GM23338 (cell line): ENCODE data around the gene CGB1. TPM values are rescaled to one million over a fixed set of nuclear protein-coding genes. Genes with fewer than 3 reads are reported as not detected.

Experiments
- ATAC-seq: fragments of 200-7000 bp; cut with Tn5 transposase; 3 replicates; pipeline ENCODE4 v1.9.1; 2020
- DNase-seq: peaks from one replicate; pipeline ENCODE4 v3.0.0-alpha.2; 2015; ENCODE audit warnings: low spot score
- H2AFZ ChIP-seq: fragments of 200-600 bp; sonication (generic); 2 replicates; pipeline ENCODE4 v1.8.0; 2016; ENCODE audit warnings: antibody characterized with exemption, mild to moderate bottlenecking, moderate library complexity
- H3F3A ChIP-seq: fragments of 200-600 bp; sonication (generic); replicated peaks from 2 replicates; pipeline ENCODE4 v1.8.0; 2017; ENCODE audit warnings: antibody characterized with exemption, mixed run types, low read depth
- H3K27ac ChIP-seq: fragments of 200-600 bp; sonication (generic); 2 replicates; pipeline ENCODE4 v1.6.1; 2016; ENCODE audit warnings: low read depth
- H3K27me3 ChIP-seq: fragments of 200-600 bp; sonication (generic); 2 replicates; pipeline ENCODE4 v1.8.0; 2016; ENCODE audit warnings: mild to moderate bottlenecking, mixed run types, moderate library complexity; ENCODE audit not compliant: insufficient read depth
- H3K36me3 ChIP-seq: fragments of 200-600 bp; sonication (generic); 2 replicates; pipeline ENCODE4 v1.8.0; 2016; ENCODE audit warnings: mild to moderate bottlenecking; ENCODE audit not compliant: insufficient read depth
- H3K4me1 ChIP-seq: fragments of 200-600 bp; sonication (generic); 2 replicates; pipeline ENCODE4 v1.8.0; 2016; ENCODE audit warnings: mild to moderate bottlenecking, moderate library complexity; ENCODE audit not compliant: insufficient read depth
- H3K4me2 ChIP-seq: fragments of 200-600 bp; sonication (generic); 2 replicates; pipeline ENCODE4 v1.7.1; 2017; ENCODE audit warnings: mixed run types
- H3K4me3 ChIP-seq: fragments of 200-600 bp; sonication (generic); 2 replicates; pipeline ENCODE4 v1.6.1; 2016; ENCODE audit warnings: mixed run types
- H3K79me2 ChIP-seq: fragments of 200-600 bp; sonication (generic); replicated peaks from 2 replicates; pipeline ENCODE4 v1.8.0; 2017; ENCODE audit warnings: mild to moderate bottlenecking; ENCODE audit not compliant: insufficient read depth
- H3K9me2 ChIP-seq: fragments of 200-600 bp; sonication (generic); 2 replicates; pipeline ENCODE4 v1.8.0; 2017; ENCODE audit not compliant: insufficient read depth
- H4K20me1 ChIP-seq: fragments of 200-600 bp; sonication (generic); replicated peaks from 2 replicates; pipeline ENCODE4 v1.8.0; 2017; ENCODE audit warnings: mild to moderate bottlenecking; ENCODE audit not compliant: insufficient read depth
- H3K27ac Mint-ChIP-seq: 2 replicates; pipeline ENCODE4 v1.8.0; 2020; ENCODE audit warnings: inconsistent platforms, mild to moderate bottlenecking, moderate library complexity, mixed read lengths
- H3K27me3 Mint-ChIP-seq: 3 replicates; pipeline ENCODE4 v1.8.0; 2022; ENCODE audit warnings: low read depth, mild to moderate bottlenecking, moderate library complexity, mixed read lengths, inconsistent platforms; ENCODE audit not compliant: insufficient read depth, poor library complexity
- H3K36me3 Mint-ChIP-seq: 3 replicates; pipeline ENCODE4 v1.8.0; 2021; ENCODE audit warnings: low read depth, mild to moderate bottlenecking, inconsistent platforms, moderate library complexity, mixed read lengths
- H3K4me1 Mint-ChIP-seq: 3 replicates; pipeline ENCODE4 v1.8.0; 2020; ENCODE audit warnings: mild to moderate bottlenecking, inconsistent platforms, mixed read lengths
- H3K4me3 Mint-ChIP-seq: 3 replicates; pipeline ENCODE4 v1.8.0; 2021; ENCODE audit warnings: moderate library complexity, mild to moderate bottlenecking, inconsistent platforms, mixed read lengths
- H3K9me3 Mint-ChIP-seq: 3 replicates; pipeline ENCODE4 v1.8.0; 2020; ENCODE audit warnings: moderate library complexity, mild to moderate bottlenecking, inconsistent platforms, mixed read lengths
- CREB1 ChIP-seq: fragments of 250-450 bp; sonication (Bioruptor Pico); IDR thresholded peaks from 2 replicates; pipeline ENCODE4 v1.5.0; 2020; ENCODE audit warnings: low read depth, mild to moderate bottlenecking, moderate library complexity
- EZH2 ChIP-seq: fragments of 200-600 bp; sonication (generic); IDR thresholded peaks from one replicate; pipeline ENCODE4 v1.8.0; 2017; ENCODE audit warnings: antibody characterized with exemption, mild to moderate bottlenecking, low read depth; ENCODE audit not compliant: unreplicated experiment
- EZH2phosphoT487 ChIP-seq: fragments of 200-600 bp; sonication (generic); IDR thresholded peaks from one replicate; pipeline ENCODE4 v1.8.1; 2018; ENCODE audit warnings: antibody characterized with exemption; ENCODE audit not compliant: unreplicated experiment
- JUNB ChIP-seq: IDR thresholded peaks from one replicate; pipeline ENCODE4 v1.6.1; 2016; ENCODE audit warnings: antibody characterized with exemption; ENCODE audit not compliant: unreplicated experiment
- NANOG ChIP-seq: IDR thresholded peaks from 2 replicates; pipeline ENCODE4 v1.6.1; 2016; ENCODE audit warnings: antibody characterized with exemption, borderline replicate concordance
- POLR2AphosphoS5 ChIP-seq: IDR thresholded peaks from 2 replicates; pipeline ENCODE4 v1.6.1; 2016; ENCODE audit warnings: antibody characterized with exemption, low read depth
- STAT1 ChIP-seq: IDR thresholded peaks from one replicate; pipeline ENCODE4 v1.6.1; 2016; ENCODE audit warnings: antibody characterized with exemption; ENCODE audit not compliant: unreplicated experiment
- ZNF114 ChIP-seq: fragments of 250-450 bp; sonication (Bioruptor Pico); IDR thresholded peaks from 2 replicates; pipeline ENCODE4 v1.5.0; 2020; ENCODE audit warnings: mild to moderate bottlenecking, moderate library complexity
- ZNF331 ChIP-seq: fragments of 250-450 bp; sonication (Bioruptor Pico); IDR thresholded peaks from 2 replicates; pipeline ENCODE4 v1.5.0; 2020; ENCODE audit warnings: low read depth, mild to moderate bottlenecking, moderate library complexity
- polyA plus RNA-seq: library from polyadenylated mRNA; unstranded; fragments of >200 nt; fragmentation: Nextera tagmentation; extraction: Ambion mirVana; gene quantifications from 2 replicates; pipeline ENCODE4 v1.2.1, GENCODE V29; 2016
- total RNA-seq: library from RNA; depleted of rRNA; stranded (reverse); fragments of >200 nt; shearing (Covaris generic); gene quantifications from 2 replicates; pipeline ENCODE4 v1.2.3, GENCODE V29; 2014
- TF ChIP-seq, protein P1 (sequence below): IDR thresholded peaks from 2 replicates; pipeline ENCODE4 v1.6.1; 2016; ENCODE audit warnings: antibody characterized with exemption
- TF ChIP-seq, protein P2 (sequence below): IDR thresholded peaks from one replicate; pipeline ENCODE4 v1.6.1; 2018; ENCODE audit warnings: antibody characterized with exemption; ENCODE audit not compliant: unreplicated experiment
- TF ChIP-seq, protein P3 (sequence below), 2 experiments: fragments of 200-600 bp in 1 of 2; sonication (generic) in 1 of 2; conservative IDR thresholded peaks; 2 replicates each; pipeline versions ENCODE4 v1.5.1 to v1.6.1; 2016 to 2017; ENCODE audit warnings: antibody characterized with exemption in 2 of 2, low read depth in 2 of 2, mild to moderate bottlenecking in 2 of 2, moderate library complexity in 1 of 2
- TF ChIP-seq, protein P4 (sequence below): fragments of 250-450 bp; sonication (Bioruptor Pico); IDR thresholded peaks from 2 replicates; pipeline ENCODE4 v1.5.0; 2020; ENCODE audit warnings: mild to moderate bottlenecking, moderate library complexity

CGB1 gene
- total and polyA plus RNA-seq, 2 experiments from 2014 or later = 0.52 TPM; not detected in 1

DNA sequence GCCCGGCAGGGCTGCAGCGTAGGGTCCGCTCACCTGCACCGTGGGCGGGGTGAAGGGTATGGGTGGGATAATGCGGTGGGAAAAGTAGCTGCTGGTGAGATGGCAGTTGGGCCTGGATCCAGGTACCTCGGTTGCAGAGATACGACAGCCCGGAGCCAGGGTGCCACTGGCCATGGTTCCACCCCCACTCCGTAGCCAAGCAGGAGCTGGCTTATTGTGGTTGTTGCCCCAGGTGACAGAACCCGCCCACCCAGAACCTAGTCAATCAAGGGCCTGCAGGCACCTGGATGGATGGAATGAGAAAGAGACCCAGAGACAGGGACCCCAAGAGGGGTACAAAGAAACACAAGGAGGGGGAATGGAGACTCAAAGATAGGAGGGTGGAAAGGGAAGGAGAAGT lies 16.4 kb downstream of the CGB1 start:
- peaks cover 35% of the 10 kb centered on the region for H3K27me3 ChIP-seq
- TF ChIP-seq NANOG = no peak
- TF ChIP-seq, protein P1, sequence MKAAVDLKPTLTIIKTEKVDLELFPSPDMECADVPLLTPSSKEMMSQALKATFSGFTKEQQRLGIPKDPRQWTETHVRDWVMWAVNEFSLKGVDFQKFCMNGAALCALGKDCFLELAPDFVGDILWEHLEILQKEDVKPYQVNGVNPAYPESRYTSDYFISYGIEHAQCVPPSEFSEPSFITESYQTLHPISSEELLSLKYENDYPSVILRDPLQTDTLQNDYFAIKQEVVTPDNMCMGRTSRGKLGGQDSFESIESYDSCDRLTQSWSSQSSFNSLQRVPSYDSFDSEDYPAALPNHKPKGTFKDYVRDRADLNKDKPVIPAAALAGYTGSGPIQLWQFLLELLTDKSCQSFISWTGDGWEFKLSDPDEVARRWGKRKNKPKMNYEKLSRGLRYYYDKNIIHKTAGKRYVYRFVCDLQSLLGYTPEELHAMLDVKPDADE = no peak
- no peak for TF ChIP-seq STAT1
- TF ChIP-seq ZNF331 (CRISPR knock-in tag) = no peak
- no peak for TF ChIP-seq ZNF114 (CRISPR knock-in tag)
- TF ChIP-seq, protein P2, sequence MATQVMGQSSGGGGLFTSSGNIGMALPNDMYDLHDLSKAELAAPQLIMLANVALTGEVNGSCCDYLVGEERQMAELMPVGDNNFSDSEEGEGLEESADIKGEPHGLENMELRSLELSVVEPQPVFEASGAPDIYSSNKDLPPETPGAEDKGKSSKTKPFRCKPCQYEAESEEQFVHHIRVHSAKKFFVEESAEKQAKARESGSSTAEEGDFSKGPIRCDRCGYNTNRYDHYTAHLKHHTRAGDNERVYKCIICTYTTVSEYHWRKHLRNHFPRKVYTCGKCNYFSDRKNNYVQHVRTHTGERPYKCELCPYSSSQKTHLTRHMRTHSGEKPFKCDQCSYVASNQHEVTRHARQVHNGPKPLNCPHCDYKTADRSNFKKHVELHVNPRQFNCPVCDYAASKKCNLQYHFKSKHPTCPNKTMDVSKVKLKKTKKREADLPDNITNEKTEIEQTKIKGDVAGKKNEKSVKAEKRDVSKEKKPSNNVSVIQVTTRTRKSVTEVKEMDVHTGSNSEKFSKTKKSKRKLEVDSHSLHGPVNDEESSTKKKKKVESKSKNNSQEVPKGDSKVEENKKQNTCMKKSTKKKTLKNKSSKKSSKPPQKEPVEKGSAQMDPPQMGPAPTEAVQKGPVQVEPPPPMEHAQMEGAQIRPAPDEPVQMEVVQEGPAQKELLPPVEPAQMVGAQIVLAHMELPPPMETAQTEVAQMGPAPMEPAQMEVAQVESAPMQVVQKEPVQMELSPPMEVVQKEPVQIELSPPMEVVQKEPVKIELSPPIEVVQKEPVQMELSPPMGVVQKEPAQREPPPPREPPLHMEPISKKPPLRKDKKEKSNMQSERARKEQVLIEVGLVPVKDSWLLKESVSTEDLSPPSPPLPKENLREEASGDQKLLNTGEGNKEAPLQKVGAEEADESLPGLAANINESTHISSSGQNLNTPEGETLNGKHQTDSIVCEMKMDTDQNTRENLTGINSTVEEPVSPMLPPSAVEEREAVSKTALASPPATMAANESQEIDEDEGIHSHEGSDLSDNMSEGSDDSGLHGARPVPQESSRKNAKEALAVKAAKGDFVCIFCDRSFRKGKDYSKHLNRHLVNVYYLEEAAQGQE = no peak
- TF ChIP-seq, protein P3, sequence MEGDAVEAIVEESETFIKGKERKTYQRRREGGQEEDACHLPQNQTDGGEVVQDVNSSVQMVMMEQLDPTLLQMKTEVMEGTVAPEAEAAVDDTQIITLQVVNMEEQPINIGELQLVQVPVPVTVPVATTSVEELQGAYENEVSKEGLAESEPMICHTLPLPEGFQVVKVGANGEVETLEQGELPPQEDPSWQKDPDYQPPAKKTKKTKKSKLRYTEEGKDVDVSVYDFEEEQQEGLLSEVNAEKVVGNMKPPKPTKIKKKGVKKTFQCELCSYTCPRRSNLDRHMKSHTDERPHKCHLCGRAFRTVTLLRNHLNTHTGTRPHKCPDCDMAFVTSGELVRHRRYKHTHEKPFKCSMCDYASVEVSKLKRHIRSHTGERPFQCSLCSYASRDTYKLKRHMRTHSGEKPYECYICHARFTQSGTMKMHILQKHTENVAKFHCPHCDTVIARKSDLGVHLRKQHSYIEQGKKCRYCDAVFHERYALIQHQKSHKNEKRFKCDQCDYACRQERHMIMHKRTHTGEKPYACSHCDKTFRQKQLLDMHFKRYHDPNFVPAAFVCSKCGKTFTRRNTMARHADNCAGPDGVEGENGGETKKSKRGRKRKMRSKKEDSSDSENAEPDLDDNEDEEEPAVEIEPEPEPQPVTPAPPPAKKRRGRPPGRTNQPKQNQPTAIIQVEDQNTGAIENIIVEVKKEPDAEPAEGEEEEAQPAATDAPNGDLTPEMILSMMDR (conservative IDR thresholded peaks at IDR 0.05; ENCODE audit: low read depth in 2 of 2) = no peak
- TF ChIP-seq POLR2AphosphoS5 = no peak
- TF ChIP-seq, protein P4, sequence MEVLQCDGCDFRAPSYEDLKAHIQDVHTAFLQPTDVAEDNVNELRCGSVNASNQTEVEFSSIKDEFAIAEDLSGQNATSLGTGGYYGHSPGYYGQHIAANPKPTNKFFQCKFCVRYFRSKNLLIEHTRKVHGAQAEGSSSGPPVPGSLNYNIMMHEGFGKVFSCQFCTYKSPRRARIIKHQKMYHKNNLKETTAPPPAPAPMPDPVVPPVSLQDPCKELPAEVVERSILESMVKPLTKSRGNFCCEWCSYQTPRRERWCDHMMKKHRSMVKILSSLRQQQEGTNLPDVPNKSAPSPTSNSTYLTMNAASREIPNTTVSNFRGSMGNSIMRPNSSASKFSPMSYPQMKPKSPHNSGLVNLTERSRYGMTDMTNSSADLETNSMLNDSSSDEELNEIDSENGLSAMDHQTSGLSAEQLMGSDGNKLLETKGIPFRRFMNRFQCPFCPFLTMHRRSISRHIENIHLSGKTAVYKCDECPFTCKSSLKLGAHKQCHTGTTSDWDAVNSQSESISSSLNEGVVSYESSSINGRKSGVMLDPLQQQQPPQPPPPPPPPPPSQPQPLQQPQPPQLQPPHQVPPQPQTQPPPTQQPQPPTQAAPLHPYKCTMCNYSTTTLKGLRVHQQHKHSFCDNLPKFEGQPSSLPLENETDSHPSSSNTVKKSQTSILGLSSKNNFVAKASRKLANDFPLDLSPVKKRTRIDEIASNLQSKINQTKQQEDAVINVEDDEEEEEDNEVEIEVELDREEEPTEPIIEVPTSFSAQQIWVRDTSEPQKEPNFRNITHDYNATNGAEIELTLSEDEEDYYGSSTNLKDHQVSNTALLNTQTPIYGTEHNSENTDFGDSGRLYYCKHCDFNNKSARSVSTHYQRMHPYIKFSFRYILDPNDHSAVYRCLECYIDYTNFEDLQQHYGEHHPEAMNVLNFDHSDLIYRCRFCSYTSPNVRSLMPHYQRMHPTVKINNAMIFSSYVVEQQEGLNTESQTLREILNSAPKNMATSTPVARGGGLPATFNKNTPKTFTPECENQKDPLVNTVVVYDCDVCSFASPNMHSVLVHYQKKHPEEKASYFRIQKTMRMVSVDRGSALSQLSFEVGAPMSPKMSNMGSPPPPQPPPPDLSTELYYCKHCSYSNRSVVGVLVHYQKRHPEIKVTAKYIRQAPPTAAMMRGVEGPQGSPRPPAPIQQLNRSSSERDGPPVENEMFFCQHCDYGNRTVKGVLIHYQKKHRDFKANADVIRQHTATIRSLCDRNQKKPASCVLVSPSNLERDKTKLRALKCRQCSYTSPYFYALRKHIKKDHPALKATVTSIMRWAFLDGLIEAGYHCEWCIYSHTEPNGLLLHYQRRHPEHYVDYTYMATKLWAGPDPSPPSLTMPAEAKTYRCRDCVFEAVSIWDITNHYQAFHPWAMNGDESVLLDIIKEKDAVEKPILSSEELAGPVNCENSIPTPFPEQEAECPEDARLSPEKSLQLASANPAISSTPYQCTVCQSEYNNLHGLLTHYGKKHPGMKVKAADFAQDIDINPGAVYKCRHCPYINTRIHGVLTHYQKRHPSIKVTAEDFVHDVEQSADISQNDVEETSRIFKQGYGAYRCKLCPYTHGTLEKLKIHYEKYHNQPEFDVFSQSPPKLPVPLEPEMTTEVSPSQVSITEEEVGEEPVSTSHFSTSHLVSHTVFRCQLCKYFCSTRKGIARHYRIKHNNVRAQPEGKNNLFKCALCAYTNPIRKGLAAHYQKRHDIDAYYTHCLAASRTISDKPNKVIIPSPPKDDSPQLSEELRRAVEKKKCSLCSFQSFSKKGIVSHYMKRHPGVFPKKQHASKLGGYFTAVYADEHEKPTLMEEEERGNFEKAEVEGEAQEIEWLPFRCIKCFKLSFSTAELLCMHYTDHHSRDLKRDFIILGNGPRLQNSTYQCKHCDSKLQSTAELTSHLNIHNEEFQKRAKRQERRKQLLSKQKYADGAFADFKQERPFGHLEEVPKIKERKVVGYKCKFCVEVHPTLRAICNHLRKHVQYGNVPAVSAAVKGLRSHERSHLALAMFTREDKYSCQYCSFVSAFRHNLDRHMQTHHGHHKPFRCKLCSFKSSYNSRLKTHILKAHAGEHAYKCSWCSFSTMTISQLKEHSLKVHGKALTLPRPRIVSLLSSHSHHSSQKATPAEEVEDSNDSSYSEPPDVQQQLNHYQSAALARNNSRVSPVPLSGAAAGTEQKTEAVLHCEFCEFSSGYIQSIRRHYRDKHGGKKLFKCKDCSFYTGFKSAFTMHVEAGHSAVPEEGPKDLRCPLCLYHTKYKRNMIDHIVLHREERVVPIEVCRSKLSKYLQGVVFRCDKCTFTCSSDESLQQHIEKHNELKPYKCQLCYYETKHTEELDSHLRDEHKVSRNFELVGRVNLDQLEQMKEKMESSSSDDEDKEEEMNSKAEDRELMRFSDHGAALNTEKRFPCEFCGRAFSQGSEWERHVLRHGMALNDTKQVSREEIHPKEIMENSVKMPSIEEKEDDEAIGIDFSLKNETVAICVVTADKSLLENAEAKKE (CRISPR knock-in tag) = no peak
- TF ChIP-seq CREB1 (CRISPR knock-in tag) = no peak
- TF ChIP-seq JUNB = no peak
- TF ChIP-seq EZH2phosphoT487 = no peak
- no peak for TF ChIP-seq EZH2
- DNase-seq = peak; percentile 72

More for the DNA sequence above, 16.4 kb downstream of the CGB1 start:
- Histone ChIP-seq H2AFZ (peak overlapping the region; percentile 74; the same call in 1 of the 2 replicates), H3K79me2 (no peaks in the 10 kb centered on the region), H3K36me3 (no peaks in the 10 kb centered on the region), H3K9me2 (no peaks in the 10 kb centered on the region), H4K20me1 (no peaks in the 10 kb centered on the region; the same call in 1 of the 2 replicates), H3K4me1 (peaks cover 19% of the 10 kb centered on the region; the same call in 1 of the 2 replicates), H3K27ac (no peak overlapping the region), H3F3A (0 out of 2 replicates have a peak, but pooled peaks cover 3% of the 10 kb centered on the region), H3K4me3 (peak overlapping the region; percentile 64), H3K4me2 (peak overlapping the region; percentile 92)
- H3K4me1 Mint-ChIP-seq = peaks cover 22% of the 10 kb centered on the region
- no peak overlapping the region for H3K4me3 Mint-ChIP-seq
- H3K27ac Mint-ChIP-seq = no peak overlapping the region
- H3K9me3 Mint-ChIP-seq = peaks cover 3% of the 10 kb centered on the region; the same call in 1 of the 3 replicates
- ATAC-seq = peak; percentile 31
- peaks cover 7% of the 10 kb centered on the region; the same call in 2 of the 3 replicates for H3K36me3 Mint-ChIP-seq
- peaks cover 26% of the 10 kb centered on the region for H3K27me3 Mint-ChIP-seq
